GM21390 (cell line): ENCODE measurements around the gene KRT28.
"Not testable (repeated sequence)": the region's sequence is repeated elsewhere in the genome, so short reads cannot be mapped to it uniquely, and the experiment has no call there.

Experiments used
- ATAC-seq: cut with Tn5 transposase; IDR thresholded peaks from one replicate; pipeline ENCODE4 v1.9.1; 2021; ENCODE audit not compliant: unreplicated experiment

Gene KRT28

DNA sequence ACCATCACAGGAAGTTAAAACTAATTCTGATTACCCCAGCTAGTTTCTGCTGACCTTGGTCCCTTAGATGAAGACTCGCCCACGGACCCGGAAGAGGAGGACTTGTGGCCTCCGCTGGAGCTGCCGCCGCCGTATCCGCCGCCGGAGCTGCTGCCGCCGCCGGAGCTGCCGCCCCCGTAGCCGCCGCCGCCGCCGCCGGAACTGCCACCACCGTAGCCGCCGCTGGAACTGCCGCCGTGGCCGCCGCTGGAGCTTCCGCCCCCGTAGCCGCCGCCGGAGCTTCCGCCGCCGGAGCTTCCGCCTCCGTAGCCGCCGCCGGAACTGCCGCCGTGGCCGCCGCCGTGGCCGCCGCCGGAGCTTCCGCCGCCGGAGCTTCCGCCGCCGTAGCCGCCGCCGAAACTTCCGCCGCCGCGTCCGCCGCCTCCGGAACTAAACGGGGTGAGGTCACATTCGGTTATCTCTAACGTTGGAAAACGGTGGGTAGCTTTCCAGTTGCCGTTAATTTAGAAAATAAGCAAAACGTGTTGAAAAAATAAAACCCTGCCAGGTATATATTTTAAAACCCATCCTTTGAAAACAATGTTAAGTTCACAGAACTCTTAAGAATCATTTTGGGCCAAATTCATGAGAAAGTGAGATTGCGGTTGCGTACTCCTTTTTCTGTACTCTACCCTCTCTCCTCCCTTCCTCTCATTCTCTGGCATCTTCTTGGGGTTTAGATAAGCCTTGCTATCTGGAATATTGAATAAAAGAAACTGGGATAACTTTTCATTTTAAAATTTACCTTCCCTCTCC lies 19.2 kb upstream of the KRT28 start:
- peak; percentile 80 for ATAC-seq

DNA sequence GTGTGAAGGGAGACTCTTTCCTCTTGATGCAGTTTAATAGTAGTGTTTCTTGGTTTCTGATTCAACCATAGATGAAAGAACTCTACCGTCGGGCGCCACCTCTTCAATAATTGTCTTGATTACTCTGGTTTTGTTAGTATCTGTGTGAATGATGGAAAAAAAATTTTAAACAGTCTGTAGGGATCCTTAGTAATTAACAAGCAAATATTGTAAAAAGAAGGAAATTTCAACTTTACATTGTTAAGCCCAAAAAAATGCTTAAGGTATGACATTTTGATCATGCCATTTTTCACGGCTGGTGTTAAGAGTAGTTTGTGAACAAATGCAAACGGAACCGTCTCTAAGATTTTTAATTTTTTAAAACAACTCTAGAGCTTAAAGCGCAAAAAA lies 18.6 kb upstream of the KRT28 start:
- no peak for ATAC-seq

DNA sequence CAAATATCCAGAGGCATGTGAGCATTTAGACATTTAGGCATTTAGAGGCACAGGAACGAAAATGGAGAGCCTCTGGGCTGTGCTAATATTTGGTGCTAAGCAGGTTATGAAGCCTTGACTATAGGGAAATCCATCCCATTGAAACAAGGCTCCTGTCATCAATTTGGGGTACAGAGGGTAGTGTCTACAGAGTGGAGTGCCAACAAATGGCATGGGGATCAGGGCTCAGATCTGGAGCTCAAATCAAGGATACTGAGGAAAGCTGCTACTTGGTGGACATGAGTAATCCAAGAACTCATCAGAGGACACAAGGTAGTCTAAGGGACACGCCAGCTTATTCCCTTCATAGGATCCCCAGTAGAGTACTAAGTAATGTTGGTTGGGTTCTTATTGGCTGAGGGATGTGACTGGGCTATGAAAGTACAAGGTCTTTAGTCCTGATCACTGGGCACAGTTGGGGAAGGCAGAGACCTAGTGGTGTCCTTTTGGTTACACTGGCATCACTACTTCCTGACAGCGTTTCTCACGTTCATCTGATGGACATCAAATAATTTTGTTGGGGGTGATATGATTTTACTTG lies 17.4 kb upstream of the KRT28 start:
- no peak for ATAC-seq

DNA sequence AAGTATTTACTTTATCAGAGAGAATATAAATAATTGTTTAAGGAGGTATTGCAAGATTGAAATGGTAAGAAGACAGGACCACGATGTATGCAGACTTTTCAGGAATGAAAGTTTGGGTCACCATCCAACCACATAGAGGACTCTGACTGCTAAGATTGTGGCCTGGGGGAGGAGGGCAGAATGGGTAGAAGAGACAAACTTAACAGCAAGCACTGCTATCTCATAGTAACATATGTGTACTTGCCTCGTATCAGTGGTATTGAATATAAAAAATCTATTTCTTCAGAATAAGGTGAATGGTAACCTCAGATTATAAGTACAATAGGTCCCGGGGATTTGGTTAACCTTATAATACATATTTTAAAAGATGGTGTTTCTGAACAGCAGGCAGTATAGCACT lies 16.8 kb upstream of the KRT28 start:
- no peak for ATAC-seq

DNA sequence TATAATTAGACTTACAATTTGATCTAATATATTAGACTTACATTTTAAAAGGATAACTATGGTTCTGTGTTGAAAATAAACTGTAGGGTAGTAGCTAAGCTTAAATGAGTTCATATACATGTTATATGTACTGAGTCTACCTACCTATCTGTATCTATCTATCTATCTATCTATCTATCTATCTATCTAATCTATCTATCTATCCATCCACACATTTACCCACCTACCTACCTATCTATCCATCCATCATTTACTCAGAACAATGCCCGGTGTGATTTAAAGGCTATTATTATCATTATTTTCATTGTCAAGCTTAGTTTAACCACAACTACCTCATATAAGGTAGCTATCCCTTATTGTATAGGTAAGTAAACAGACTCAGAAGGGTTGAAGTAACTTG lies 15.6 kb upstream of the KRT28 start:
- ATAC-seq: no peak

DNA sequence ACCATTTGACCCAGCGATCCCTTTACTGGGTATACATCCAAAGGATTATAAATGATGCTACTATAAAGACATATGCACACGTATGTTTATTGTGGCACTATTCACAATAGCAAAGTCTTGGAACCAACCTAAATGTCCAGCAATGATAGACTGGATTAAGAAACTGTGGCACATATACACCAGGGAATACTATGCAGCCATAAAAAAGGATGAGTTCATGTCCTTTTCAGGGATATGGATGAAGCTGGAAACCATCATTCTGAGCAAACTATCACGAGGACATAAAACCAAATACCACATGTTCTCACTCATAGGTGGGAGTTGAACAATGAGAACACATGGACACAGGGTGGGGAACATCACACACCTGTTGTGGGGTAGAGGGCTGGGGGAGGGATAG lies 14.9 kb upstream of the KRT28 start:
- not testable (repeated sequence) for ATAC-seq

DNA sequence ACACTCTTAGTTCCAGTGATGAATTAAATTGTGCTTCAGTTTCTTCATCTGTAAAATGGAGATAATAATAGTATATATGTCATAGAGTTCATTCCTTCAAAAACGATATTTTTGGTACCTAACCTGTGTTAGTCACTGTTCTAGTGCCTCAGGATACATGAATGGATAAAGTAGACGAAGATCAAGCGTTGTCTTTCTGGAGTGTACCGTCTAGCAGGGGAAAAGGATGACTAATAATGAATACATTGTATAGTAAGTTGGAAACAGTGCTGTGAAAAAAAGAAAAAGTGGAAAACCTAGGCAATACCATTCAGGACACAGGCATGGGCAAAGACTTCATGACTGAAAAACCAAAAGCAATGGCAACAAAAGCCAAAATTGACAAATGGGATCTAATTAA lies 14.0 kb upstream of the KRT28 start:
- ATAC-seq: no peak

DNA sequence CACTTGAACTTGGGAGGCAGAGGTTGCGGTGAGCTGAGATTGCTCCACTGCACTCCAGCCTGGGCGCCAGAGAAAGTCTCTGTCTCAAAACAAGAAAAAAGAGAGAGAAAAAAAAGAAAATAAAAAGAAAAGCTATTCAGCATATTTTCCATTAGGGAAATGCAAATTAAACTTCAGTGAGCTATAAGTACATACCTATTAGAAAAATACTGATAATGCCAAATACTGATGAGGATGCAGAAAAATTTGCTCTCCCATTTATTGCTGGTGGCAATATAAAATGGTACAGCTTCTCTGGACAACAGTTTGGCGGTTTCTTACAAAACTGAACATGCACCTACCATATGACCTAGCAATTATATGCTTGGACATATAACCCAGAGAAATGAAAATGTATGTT lies 12.9 kb upstream of the KRT28 start:
- ATAC-seq: no peak

DNA sequence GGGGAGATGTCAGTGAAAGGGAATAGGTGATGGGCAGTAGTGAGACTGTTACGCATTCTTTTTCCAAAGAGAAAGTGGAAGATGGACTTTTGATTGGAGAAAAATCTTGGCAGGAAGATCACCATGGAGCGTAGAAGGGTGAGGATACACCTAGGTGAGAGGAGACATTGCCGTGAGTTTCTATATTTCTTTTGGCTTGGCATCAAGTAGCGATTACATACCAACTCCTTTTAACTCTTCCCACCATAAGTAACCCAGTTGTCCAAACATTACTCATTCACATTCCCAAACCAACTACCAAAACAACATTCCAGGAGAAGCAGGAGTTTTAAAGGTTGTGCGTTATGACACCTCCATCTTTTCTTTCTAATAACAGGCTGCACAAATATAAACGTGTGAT lies 10.7 kb upstream of the KRT28 start:
- ATAC-seq: no peak

DNA sequence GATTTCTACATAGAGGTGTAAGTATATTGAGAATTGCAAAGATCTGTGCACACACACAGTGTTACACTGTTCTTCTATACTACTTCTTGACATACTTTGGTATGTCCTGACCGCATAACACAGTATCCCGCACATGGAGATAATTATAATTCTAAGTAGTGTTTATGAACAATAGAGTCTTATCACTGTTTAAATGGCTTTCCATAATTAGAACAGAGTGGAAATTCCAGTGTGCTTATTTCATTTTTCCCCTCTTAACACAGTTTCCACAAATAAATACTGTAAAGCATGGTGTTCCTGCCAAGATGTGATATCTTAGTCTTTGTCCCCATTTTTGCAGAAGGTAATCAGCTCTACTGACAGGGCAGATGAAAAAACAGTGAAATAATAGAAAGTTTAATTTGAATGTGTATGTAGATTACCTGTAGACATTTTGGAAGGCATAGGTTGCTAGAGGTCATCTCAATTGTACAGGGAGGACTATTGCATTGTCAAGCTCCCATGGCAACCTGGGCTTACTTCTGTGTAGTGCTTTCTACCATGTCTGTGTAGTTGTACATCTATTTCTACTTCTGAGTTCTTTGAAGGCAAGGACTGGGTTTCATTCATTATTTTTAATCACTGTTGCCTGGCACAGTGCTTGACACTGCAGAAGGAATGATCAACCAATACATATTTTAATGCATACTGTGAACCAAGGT lies 10.1 kb upstream of the KRT28 start:
- no peak for ATAC-seq

DNA sequence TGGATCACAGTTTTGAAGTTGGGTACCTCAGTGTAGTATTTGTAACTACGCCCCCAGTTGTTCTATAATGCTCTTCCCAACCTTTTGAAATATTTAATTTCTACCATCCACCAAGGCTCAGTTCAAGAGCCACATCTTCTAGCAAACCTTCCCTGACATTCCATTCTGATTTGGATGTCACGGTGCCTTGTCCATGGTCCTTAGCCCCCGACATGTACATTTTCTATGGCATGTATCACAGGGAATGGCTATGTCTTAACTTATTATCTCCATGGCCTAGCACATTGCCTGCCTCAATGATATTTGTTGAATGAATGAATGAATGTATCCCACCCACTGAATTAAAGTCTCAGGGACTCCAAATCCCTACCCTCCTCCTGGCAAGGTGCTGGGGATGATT lies 6.4 kb upstream of the KRT28 start:
- no peak for ATAC-seq

DNA sequence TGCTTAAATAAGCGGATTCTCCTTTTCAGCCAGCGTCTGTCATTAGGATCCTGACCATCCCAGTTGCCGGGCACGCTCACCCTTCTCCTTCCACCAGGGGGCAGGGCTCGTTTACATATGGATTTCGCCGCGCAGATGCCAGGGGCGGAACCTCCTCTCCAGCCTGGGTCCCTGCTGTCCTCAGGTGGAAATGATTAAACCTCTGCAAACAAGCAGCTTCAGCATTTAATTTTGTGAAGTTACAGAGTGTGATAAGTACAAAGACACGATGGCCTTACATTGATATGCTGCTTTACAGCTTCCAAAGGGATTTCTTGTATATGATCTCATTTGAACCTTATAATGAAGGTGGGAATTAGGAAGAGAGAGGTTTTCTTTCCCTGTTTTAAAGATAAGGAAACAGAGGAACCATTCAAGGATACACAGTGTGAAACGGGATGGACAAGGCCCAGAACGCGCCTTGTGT lies 3.9 kb upstream of the KRT28 start:
- ATAC-seq: no peak

DNA sequence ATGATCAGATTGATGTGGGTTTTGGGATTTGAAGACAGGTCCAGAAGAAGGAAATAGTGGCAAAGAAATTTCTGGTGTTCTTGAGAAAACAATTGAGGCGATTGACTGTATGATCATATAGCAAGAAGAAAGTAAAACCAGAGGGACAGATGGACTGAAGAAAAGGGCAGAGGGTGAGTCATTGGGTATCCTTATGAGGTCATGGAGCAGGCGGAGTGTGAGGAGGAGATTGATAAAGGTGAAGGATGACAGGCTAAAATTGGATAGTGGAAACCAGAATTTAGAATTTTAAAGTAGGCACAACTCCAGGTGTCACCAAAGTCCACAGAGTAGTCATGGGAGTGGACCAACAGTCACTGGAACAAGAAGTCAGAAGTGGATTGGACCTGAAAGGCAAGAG lies 1.4 kb upstream of the KRT28 start:
- ATAC-seq: no peak

DNA sequence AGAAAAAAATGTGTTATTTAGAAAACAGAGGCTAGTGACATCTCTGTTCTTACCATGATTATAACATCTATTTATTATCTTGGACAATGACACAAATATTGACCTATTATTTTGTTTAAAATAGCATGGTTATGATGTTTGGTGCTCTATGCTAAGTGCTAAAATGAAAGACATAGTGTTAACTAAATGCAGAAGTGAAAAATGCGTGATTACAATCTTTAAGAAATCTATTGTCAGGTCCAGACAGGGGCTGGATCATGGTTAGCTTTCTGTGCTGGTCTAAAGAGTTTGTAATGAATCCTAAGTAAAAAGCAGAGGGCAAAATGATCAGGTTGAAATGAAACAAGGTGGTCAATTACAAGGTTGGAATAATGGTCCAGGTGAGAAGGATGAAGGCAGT lies 622 bp upstream of the KRT28 start:
- no peak for ATAC-seq

DNA sequence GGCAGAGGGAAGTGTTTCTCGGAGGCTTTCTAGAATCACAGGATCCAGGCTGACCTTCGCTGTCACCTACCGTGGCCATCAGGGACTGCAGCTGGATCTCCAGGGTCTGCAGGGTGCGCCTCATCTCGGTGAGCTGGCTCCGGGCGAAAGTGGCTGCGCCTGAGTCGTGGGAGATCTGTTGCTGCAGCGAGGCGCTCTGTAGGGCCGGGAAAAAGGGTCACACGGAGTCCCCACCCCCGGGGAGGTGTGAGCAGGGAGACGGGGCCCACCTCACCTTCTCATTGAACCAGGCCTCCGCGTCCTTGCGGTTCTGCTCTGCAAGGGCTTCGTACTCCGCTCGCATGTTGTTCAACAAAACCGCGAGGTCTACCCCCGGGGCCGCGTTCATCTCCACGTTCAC lies 2.9 kb downstream of the KRT28 start:
- ATAC-seq: no peak

DNA sequence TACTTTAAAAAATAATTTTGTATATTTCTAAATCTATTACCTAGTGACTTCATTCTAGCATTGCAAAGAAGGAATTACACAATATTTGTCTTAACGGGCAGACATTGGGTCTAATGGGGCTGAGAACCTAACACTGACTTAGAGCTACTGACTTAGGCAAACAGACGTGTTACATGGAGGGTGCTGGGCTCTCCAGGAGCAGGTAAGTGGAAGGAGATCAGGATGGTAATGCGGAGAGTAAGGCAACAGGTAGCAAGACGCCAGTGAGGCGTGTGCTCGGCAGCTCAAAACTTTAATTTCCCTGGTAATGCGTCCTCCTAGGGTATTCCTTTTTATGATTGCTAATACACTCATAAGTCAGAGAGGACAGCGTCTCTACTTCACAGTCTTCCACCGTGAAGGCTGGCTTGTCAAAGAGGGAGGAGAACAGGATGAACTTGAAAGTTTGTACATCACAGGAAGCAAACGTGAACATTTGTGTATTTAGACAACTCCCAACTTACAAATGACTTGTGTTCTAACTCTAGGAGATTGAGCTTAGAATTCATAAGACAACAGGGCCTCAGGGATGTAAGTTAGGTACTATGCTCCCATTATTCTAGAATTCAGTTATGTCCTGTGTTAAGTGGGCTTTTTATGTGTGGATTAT lies 4.6 kb downstream of the KRT28 start:
- ATAC-seq: no peak

DNA sequence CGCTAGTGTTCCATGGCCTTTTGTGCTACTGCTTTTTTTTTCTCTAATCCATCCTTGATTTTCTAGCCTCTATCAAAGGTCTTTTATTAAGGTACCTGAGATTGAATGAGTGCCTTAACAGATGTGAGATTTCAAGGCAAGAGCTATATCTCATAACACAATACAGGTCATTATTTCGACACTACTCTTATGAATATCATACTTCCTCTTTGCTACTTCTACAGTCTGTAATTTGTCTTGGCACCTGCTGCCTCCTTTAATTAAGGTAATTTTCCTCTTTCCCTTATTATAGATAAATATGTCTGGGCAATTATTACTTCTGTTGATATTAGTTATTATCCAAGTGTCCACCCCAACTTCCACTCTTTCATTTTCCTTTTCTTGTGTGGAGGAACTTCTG lies 5.3 kb downstream of the KRT28 start:
- no peak for ATAC-seq

DNA sequence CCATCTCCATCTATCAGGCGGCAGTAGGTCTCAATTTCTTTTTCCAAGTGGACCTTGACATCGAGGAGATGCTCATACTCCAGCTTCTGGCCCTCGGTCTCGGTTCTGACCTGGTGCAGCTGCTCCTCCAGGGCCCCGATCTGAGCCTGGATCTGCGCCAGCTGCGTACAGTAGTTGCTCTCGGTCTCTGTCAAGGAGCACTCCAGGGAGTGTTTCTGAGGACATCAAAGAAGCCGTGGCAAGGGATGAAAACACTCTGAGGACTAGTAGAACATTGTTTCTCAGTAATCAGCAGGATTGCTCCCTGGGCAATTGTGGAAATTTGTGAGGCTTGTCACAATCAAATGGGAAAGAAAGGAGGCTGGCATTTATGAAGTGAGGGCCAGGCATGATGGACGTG lies 5.9 kb downstream of the KRT28 start:
- no peak for ATAC-seq

DNA sequence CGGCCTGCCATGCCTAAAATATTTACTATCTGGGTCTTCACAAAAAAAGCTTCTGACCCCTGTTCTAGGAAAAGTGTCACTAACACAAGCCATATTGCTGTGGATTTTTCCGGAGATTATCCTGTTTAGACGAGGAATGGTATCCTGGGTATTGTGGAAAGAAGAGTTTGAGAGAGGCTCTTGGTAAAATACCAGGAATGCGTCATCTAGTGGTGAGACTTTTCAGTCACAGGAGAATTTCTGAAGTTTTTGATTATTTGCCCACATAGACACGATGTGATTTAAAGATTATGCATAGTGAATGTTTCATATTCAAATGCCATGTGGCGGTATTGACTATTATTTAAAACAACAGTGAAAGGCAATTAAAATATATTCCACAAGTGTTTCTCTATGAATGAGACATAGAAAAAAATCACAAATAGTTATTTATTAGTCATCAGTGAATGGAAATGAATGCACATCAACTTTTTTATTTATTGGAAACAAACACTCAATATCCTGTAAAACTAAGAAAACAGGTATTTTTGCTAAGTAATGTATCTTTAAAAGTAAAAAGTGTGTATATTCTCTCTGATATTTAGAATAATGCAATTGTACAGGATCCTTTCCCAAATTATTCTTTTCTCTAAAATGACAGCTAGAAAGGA lies 7.8 kb downstream of the KRT28 start:
- no peak for ATAC-seq

DNA sequence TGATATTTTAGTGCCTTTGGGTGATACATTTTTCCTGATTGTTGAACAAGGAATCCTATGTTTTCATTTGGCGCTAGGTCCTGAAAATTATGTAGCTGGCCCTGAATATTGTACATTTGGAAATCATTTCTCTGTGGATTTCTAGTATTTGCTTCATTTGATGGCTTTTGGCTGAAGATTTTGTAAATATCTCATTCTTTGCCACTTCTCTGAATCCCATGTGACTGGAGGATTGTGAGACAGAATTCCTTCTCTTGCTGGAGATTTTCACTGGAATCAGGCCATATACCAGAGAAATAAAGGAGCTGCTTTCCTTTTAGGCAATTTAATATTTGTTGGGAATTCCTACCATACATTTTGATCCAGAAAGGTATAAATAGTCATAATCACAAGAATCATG lies 8.6 kb downstream of the KRT28 start:
- no peak for ATAC-seq

DNA sequence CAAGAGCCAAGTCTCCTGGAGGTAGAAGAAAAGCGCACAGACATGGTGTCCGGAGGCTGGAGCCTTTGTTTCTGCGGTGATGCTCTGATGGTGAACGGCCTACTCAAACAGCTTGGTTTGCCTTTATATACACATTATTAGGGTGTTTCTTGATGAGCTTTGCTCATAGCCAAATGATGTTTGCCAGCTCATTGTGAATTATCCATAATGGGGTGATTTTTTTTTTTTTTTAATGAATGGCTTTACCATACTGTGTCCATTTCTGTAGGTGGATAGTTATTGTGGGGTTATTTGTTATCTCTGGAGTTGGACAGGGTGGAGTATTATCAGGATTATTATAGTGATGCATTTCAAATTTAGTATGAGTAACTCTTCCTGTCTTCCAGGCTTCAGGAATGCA lies 17.3 kb downstream of the KRT28 start, which contains the start of gene KRT27:
TSS of gene KRT27 (minus strand) at position 101 of the 400 bp plus-strand sequence. CDS start at position 44, 57 bp downstream.
- no peak for ATAC-seq
